ENCODE results near the gene PAMR1. TPM values are rescaled to one million over a fixed set of nuclear protein-coding genes. Genes with fewer than 3 reads are reported as not detected.

The PAMR1 gene
- total and polyA plus RNA-seq, 9 of the 15 experiments (the other 6 are each of a cell fraction or from before 2014, with no cell fraction given) = not detected

- ChIA-PET POLR2A (interaction anchor here (0.7 kb wide), 1 partner anchor 12 kb away, joined by 4 read pairs; no protein-coding TSS in a partner anchor), CTCF (ENCODE audit: low intra/inter-chr PET ratio) (no interaction called here)
- no peaks in the 10 kb centered on the region for H3K9me1 ChIP-seq (ENCODE audit: control insufficient read depth, insufficient read depth, low read length)
- H3K36me3 ChIP-seq (ENCODE audit: control insufficient read depth, insufficient read depth, low read length) = no peaks in the 10 kb centered on the region
- H3K27ac ChIP-seq (ENCODE audit: extremely low read depth, low read depth, low read length) = no peak overlapping the region
- no peaks in the 10 kb centered on the region for H3K4me1 ChIP-seq (replicated peaks in 1 of 2; ENCODE audit: control insufficient read depth in 2 of 2, insufficient read depth in 2 of 2, low read length in 2 of 2)
- in situ Hi-C loops (cut with MboI) = no loop called here
- H3K4me3 ChIP-seq = no peak overlapping the region
- BruUV-seq (replicated peaks) = no TSS peak
- ATAC-seq (no peak), FAIRE-seq (no peak), DNase-seq (ENCODE audit: extremely low read depth in 1 of 4, low spot score in 3 of 4) (no peak)
- no peaks in the 10 kb centered on the region for H3K9me3 ChIP-seq (replicated peaks; ENCODE audit: control insufficient read depth, insufficient read depth, low read depth, low read length)
- H2AFZ ChIP-seq (ENCODE audit: low read depth, low read length) = no peak overlapping the region
- TF ChIP-seq ZBTB40 (IDR thresholded peaks at IDR 0.05) = no peak
- no peak for TF ChIP-seq ZBTB40 (CRISPR knock-in tag; IDR thresholded peaks at IDR 0.05)
- no peak for TF ChIP-seq ZC3H8 (IDR thresholded peaks at IDR 0.05)
- no peak for TF ChIP-seq HES1 (IDR thresholded peaks at IDR 0.05; ENCODE audit: low read depth)
- TF ChIP-seq SOX6 (IDR thresholded peaks at IDR 0.05) = no peak
- no peak for TF ChIP-seq GTF3C2 (IDR thresholded peaks at IDR 0.05; ENCODE audit: borderline replicate concordance, extremely low read depth, insufficient read length)
- no peak for TF ChIP-seq KAT7 (CRISPR knock-in tag; IDR thresholded peaks at IDR 0.05; ENCODE audit: borderline replicate concordance)
- no peak for TF ChIP-seq BDP1 (IDR thresholded peaks at IDR 0.05; ENCODE audit: insufficient read depth, insufficient read length)
- no peak overlapping the region for H3K9ac ChIP-seq (ENCODE audit: insufficient read depth in 1 of 2, low read depth in 2 of 2, low read length in 2 of 2)
- intact Hi-C loops (cut with micrococcal nuclease) = no loop called here
- 0% methylated on average over 5 of the region's 5 CpGs for WGBS (ENCODE audit: insufficient coverage, low coverage, missing lambda C conversion rate)
- no peak overlapping the region for H3K4me2 ChIP-seq (ENCODE audit: insufficient read depth, low read length)
- no peaks in the 10 kb centered on the region for H4K20me1 ChIP-seq (replicated peaks; ENCODE audit: control insufficient read depth, insufficient read depth, low read length)
- H3K79me2 ChIP-seq (ENCODE audit: control insufficient read depth, insufficient read depth, low read length) = no peaks in the 10 kb centered on the region
- H3K27me3 ChIP-seq (ENCODE audit: control insufficient read depth in 2 of 2, insufficient read depth in 2 of 2, low read length in 2 of 2) = no peaks in the 10 kb centered on the region
Measured at GRCh38 chr11:35511666-35512065, 13.8 kb downstream of the PAMR1 start.

All from K562 (cell line).